GM18505 (cell line): ENCODE results near the gene PAX5.

ENCODE experiments used
- ATAC-seq: cut with Tn5 transposase; IDR thresholded peaks from one replicate; pipeline ENCODE4 v1.9.1; 2021; ENCODE audit not compliant: unreplicated experiment
- POLR2A ChIP-seq: IDR thresholded peaks from 4 replicates; pipeline ENCODE4 v1.6.1; 2011; ENCODE audit warnings: borderline replicate concordance; ENCODE audit not compliant: insufficient read depth, insufficient read length; ENCODE audit errors: extremely low read depth

PAX5 gene

GRCh38 chr9:36828611-36829013, 205.5 kb downstream of the PAX5 start:
- TF ChIP-seq POLR2A = no peak
- no peak for ATAC-seq

GRCh38 chr9:36827593-36827992, 206.5 kb downstream of the PAX5 start:
- ATAC-seq = no peak
- TF ChIP-seq POLR2A = no peak

- ATAC-seq = no peak
- TF ChIP-seq POLR2A = no peak
Measured at GRCh38 chr9:36826581-36826980, 207.5 kb downstream of the PAX5 start.

- ATAC-seq = no peak
- TF ChIP-seq POLR2A = no peak
Measured at GRCh38 chr9:36825179-36825578, 208.9 kb downstream of the PAX5 start.

- TF ChIP-seq POLR2A = no peak
- no peak for ATAC-seq
Measured at GRCh38 chr9:36823934-36824333, 210.1 kb downstream of the PAX5 start.

GRCh38 chr9:36823466-36823865, 210.6 kb downstream of the PAX5 start:
- no peak for ATAC-seq
- no peak for TF ChIP-seq POLR2A

GRCh38 chr9:36822201-36822600, 211.9 kb downstream of the PAX5 start:
- no peak for ATAC-seq
- no peak for TF ChIP-seq POLR2A

- no peak for TF ChIP-seq POLR2A
- ATAC-seq = no peak
Measured at GRCh38 chr9:36820392-36820861, 213.6 kb downstream of the PAX5 start.

GRCh38 chr9:36818965-36819870, 214.8 kb downstream of the PAX5 start:
- no peak for TF ChIP-seq POLR2A

GRCh38 chr9:36818242-36818938, 215.7 kb downstream of the PAX5 start:
- no peak for TF ChIP-seq POLR2A
- ATAC-seq = no peak

More at GRCh38 chr9:36818965-36819870, 214.8 kb downstream of the PAX5 start:
- no peak for ATAC-seq

- no peak for ATAC-seq
- no peak for TF ChIP-seq POLR2A
Measured at GRCh38 chr9:36817160-36817834, 216.8 kb downstream of the PAX5 start.

- ATAC-seq = no peak
Measured at GRCh38 chr9:36816371-36816770, 217.7 kb downstream of the PAX5 start.

GRCh38 chr9:36815566-36816348, 218.3 kb downstream of the PAX5 start:
- TF ChIP-seq POLR2A = no peak
- ATAC-seq = no peak

More at GRCh38 chr9:36816371-36816770, 217.7 kb downstream of the PAX5 start:
- TF ChIP-seq POLR2A = no peak

- TF ChIP-seq POLR2A = no peak
- ATAC-seq = no peak
Measured at GRCh38 chr9:36815023-36815422, 219.0 kb downstream of the PAX5 start.
